ENCODE data around the gene POU5F1. TPM values are rescaled to one million over a fixed set of nuclear protein-coding genes. Genes with fewer than 3 reads are reported as not detected.

Gene POU5F1
- total and polyA plus RNA-seq, 9 of the 15 experiments (the other 6 are each of a cell fraction or from before 2014, with no cell fraction given) = 0.06 to 2.0 (median 0.10) TPM; not detected in 6

GRCh38 chr6:31157513-31158139 is 12.9 kb downstream of the POU5F1 start, which contains the start of gene CCHCR1:
TSS of gene CCHCR1 (minus strand) at chr6:31157802. CDS start at chr6:31157600, 202 bp downstream.
- no peak for FAIRE-seq
- peaks cover 24% of the 10 kb centered on the region; the same call in 2 of the 3 replicates for H3K79me2 ChIP-seq (ENCODE audit: control insufficient read depth, insufficient read depth, low read length)
- H3K9ac ChIP-seq (ENCODE audit: insufficient read depth in 1 of 2, low read depth in 2 of 2, low read length in 2 of 2) = peak within 1 kb of the TSS; percentile 81 to 96
- peak within 1 kb of the TSS; percentile 75 for H3K4me3 ChIP-seq
- intact Hi-C loops (cut with micrococcal nuclease) (loop anchor here (2.0 kb wide), 1 partner anchor 21 kb away; no protein-coding TSS in a partner anchor), in situ Hi-C loops (cut with MboI) (no loop called here)
- peak; percentile 48 for ATAC-seq
- no peaks in the 10 kb centered on the region; the same call in 1 of the 2 replicates for H4K20me1 ChIP-seq (replicated peaks; ENCODE audit: control insufficient read depth, insufficient read depth, low read length)
- H2AFZ ChIP-seq (ENCODE audit: low read depth, low read length) = peak within 1 kb of the TSS; percentile 96
- H3K9me1 ChIP-seq (ENCODE audit: control insufficient read depth, insufficient read depth, low read length) = no peaks in the 10 kb centered on the region
- peaks cover 17 to 30% of the 10 kb centered on the region in 2 experiments; a peak in 4 of 5 replicates for H3K4me1 ChIP-seq (replicated peaks in 1 of 2; ENCODE audit: control insufficient read depth in 2 of 2, insufficient read depth in 2 of 2, low read length in 2 of 2)
- POLR2A ChIA-PET = interaction anchor here (0.6 to 1.9 kb wide), 6 partner anchors 10 to 38 kb away, joined by 3 to 7 read pairs (median 4); no protein-coding TSS in a partner anchor
- BruUV-seq (replicated peaks) = no TSS peak
- CTCF ChIA-PET (ENCODE audit: low intra/inter-chr PET ratio) = no interaction called here
- H3K4me2 ChIP-seq (ENCODE audit: insufficient read depth, low read length) = peak within 1 kb of the TSS; percentile 92
- WGBS (ENCODE audit: insufficient coverage, low coverage, missing lambda C conversion rate) = 4% methylated on average over 8 of the region's 14 CpGs
- H3K27ac ChIP-seq (ENCODE audit: extremely low read depth, low read depth, low read length) = peak within 1 kb of the TSS; percentile 79
- H3K36me3 ChIP-seq (ENCODE audit: control insufficient read depth, insufficient read depth, low read length) = peaks cover 44% of the 10 kb centered on the region; the same call in 2 of the 3 replicates
- peak in 2 of 4 experiments; percentile 30 to 33 for DNase-seq (ENCODE audit: extremely low read depth in 1 of 4, low spot score in 3 of 4)
- no peaks in the 10 kb centered on the region for H3K9me3 ChIP-seq (replicated peaks; ENCODE audit: control insufficient read depth, insufficient read depth, low read depth, low read length)
- H3K27me3 ChIP-seq (ENCODE audit: control insufficient read depth in 2 of 2, insufficient read depth in 2 of 2, low read length in 2 of 2) = no peaks in the 10 kb centered on the region
- TF ChIP-seq TAF15 (IDR thresholded peaks at IDR 0.05; ENCODE audit: low read depth, low read length) (no peak), ELK1 (CRISPR knock-in tag; IDR thresholded peaks at IDR 0.05) (no peak), ADNP (tag; IDR thresholded peaks at IDR 0.05) (no peak), THRB (CRISPR knock-in tag; conservative IDR thresholded peaks at IDR 0.05) (0 out of 2 replicates have a peak, but pooled peaks have one; percentile 63), GTF2E2 (tag; IDR thresholded peaks at IDR 0.05) (no peak), ZNF274 (IDR thresholded peaks at IDR 0.05; ENCODE audit: borderline replicate concordance, low read depth, low read length) (no peak), NKRF (IDR thresholded peaks at IDR 0.05; ENCODE audit: borderline replicate concordance) (peak; percentile 61; the same call in 1 of the 2 replicates), ZNF586 (CRISPR knock-in tag; conservative IDR thresholded peaks at IDR 0.05) (no peak), FOXA1 (IDR thresholded peaks at IDR 0.05; ENCODE audit: borderline replicate concordance) (no peak), GATAD2A (IDR thresholded peaks at IDR 0.05) (0 out of 2 replicates have a peak, but pooled peaks have one; percentile 13), EHMT2 (IDR thresholded peaks at IDR 0.05) (no peak), AFF1 (IDR thresholded peaks at IDR 0.05; ENCODE audit: low read depth in 1 of 2, partially characterized antibody in 2 of 2) (no peak)
